Measurements from ENCODE around the gene GNB1. TPM values are rescaled to one million over a fixed set of nuclear protein-coding genes. Genes with fewer than 3 reads are reported as not detected.
"Not testable (repeated sequence)": the region's sequence is repeated elsewhere in the genome, so short reads cannot be mapped to it uniquely, and the experiment has no call there.

The GNB1 gene
- total and polyA plus RNA-seq, 2 experiments from 2014 or later = 134 to 175 TPM

DNA sequence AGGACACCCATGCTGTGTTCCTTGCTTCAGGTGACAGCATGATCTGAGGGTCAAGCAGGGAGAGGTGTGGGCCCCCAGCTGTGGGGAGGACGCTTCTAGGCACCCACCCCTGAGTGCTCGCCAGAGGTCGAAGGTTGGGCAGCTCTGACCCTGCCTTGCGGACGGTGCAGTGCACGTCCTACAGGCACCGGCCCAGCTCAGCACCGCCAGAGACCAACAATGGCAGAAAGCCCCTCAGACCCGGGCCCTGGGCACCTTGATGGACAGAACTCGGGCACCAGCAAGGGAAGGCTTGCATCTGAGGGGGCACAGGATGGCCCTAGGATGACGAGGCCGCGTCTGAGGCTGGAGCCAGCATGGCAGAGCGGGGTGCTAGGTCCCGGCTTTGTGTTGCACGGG, 137.3 kb downstream of the GNB1 start:
- Histone ChIP-seq H3K27me3 (no peaks in the 10 kb centered on the region), H2AFZ (no peak overlapping the region), H3K36me3 (replicated peaks; ENCODE audit: insufficient read depth, low read depth) (no peaks in the 10 kb centered on the region), H3K4me1 (ENCODE audit: insufficient read depth) (no peaks in the 10 kb centered on the region), H3K9me2 (replicated peaks; ENCODE audit: insufficient read depth) (no peaks in the 10 kb centered on the region), H3K9me3 (ENCODE audit: low read depth) (no peaks in the 10 kb centered on the region), H4K20me1 (ENCODE audit: insufficient read depth, poor library complexity, severe bottlenecking) (no peaks in the 10 kb centered on the region), H3K4me2 (no peak overlapping the region), H3K4me3 (no peak overlapping the region), H3K79me2 (peaks cover 8% of the 10 kb centered on the region), H3K27ac (no peak overlapping the region)
- 94% methylated on average over 16 of the region's 16 CpGs for WGBS (ENCODE audit: low lambda C conversion rate, missing lambda C conversion rate)
- DNase-seq (ENCODE audit: low spot score) = no peak
- TF ChIP-seq CTCF (IDR thresholded peaks at IDR 0.05; ENCODE audit: poor library complexity) = no peak
- no peak for TF ChIP-seq EZH2 (IDR thresholded peaks at IDR 0.05; ENCODE audit: borderline replicate concordance)
- no peak for TF ChIP-seq EZH2phosphoT487 (IDR thresholded peaks at IDR 0.05; ENCODE audit: low read depth, severe bottlenecking, unreplicated experiment)

GRCh38 chr1:1752636-1753606, 138.0 kb downstream of the GNB1 start:
- no peaks in the 10 kb centered on the region for H3K36me3 ChIP-seq (replicated peaks; ENCODE audit: insufficient read depth, low read depth)
- no peak overlapping the region for H2AFZ ChIP-seq
- H3K9me2 ChIP-seq (replicated peaks; ENCODE audit: insufficient read depth) = no peaks in the 10 kb centered on the region
- no peak overlapping the region for H3K4me3 ChIP-seq
- no peak for TF ChIP-seq CTCF (IDR thresholded peaks at IDR 0.05; ENCODE audit: poor library complexity)
- no peak for TF ChIP-seq EZH2phosphoT487 (IDR thresholded peaks at IDR 0.05; ENCODE audit: low read depth, severe bottlenecking, unreplicated experiment)
- no peak for TF ChIP-seq EZH2 (IDR thresholded peaks at IDR 0.05; ENCODE audit: borderline replicate concordance)
- no peak overlapping the region for H3K27ac ChIP-seq
- H4K20me1 ChIP-seq (ENCODE audit: insufficient read depth, poor library complexity, severe bottlenecking) = no peaks in the 10 kb centered on the region
- 92% methylated on average over 36 of the region's 37 CpGs for WGBS (ENCODE audit: low lambda C conversion rate, missing lambda C conversion rate)
- DNase-seq (ENCODE audit: low spot score) = no peak
- no peak overlapping the region for H3K4me2 ChIP-seq
- H3K27me3 ChIP-seq = no peaks in the 10 kb centered on the region
- no peaks in the 10 kb centered on the region for H3K4me1 ChIP-seq (ENCODE audit: insufficient read depth)
- peaks cover 2% of the 10 kb centered on the region for H3K79me2 ChIP-seq
- H3K9me3 ChIP-seq (ENCODE audit: low read depth) = no peaks in the 10 kb centered on the region

GRCh38 chr1:1752190-1752589, 138.7 kb downstream of the GNB1 start:
- no peaks in the 10 kb centered on the region for H3K79me2 ChIP-seq
- H3K4me2 ChIP-seq = no peak overlapping the region
- no peaks in the 10 kb centered on the region for H3K9me2 ChIP-seq (replicated peaks; ENCODE audit: insufficient read depth)
- no peaks in the 10 kb centered on the region for H3K9me3 ChIP-seq (ENCODE audit: low read depth)
- no peak overlapping the region for H2AFZ ChIP-seq
- no peak overlapping the region for H3K27ac ChIP-seq
- H3K4me1 ChIP-seq (ENCODE audit: insufficient read depth) = no peaks in the 10 kb centered on the region
- no peaks in the 10 kb centered on the region for H4K20me1 ChIP-seq (ENCODE audit: insufficient read depth, poor library complexity, severe bottlenecking)
- H3K36me3 ChIP-seq (replicated peaks; ENCODE audit: insufficient read depth, low read depth) = no peaks in the 10 kb centered on the region
- no peaks in the 10 kb centered on the region for H3K27me3 ChIP-seq
- no peak overlapping the region for H3K4me3 ChIP-seq
- WGBS (ENCODE audit: low lambda C conversion rate, missing lambda C conversion rate) = 95% methylated on average over 11 of the region's 11 CpGs
- DNase-seq (ENCODE audit: low spot score) = no peak
- TF ChIP-seq EZH2 (IDR thresholded peaks at IDR 0.05; ENCODE audit: borderline replicate concordance) = no peak
- no peak for TF ChIP-seq EZH2phosphoT487 (IDR thresholded peaks at IDR 0.05; ENCODE audit: low read depth, severe bottlenecking, unreplicated experiment)
- no peak for TF ChIP-seq CTCF (IDR thresholded peaks at IDR 0.05; ENCODE audit: poor library complexity)

DNA sequence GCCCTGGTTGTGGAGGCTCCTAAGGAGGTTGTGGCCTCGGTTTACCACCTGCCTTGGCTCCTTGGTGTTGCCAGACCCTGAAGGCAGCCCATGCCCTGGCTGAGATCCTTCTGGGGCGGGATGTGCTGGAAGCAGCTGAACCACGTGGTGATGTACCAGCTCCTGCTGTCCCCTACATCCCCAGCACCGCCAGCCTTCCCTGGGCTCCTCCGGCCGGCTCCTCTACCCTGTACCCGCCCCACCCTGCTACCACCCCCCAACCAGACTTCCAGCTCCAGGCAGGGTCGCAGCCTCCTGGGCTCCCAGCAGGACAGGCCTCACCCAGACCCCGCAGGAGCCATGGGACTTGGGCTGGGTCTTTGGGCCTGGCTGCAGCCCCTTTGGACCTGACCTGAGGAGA, 140.9 kb downstream of the GNB1 start:
- not testable (repeated sequence) for H3K9me2 ChIP-seq (replicated peaks; ENCODE audit: insufficient read depth); H4K20me1 ChIP-seq (ENCODE audit: insufficient read depth, poor library complexity, severe bottlenecking); H3K4me3 ChIP-seq; H3K4me2 ChIP-seq; DNase-seq (ENCODE audit: low spot score); H3K27ac ChIP-seq; H3K4me1 ChIP-seq (ENCODE audit: insufficient read depth); H3K36me3 ChIP-seq (replicated peaks; ENCODE audit: insufficient read depth, low read depth); H2AFZ ChIP-seq; H3K9me3 ChIP-seq (ENCODE audit: low read depth); H3K79me2 ChIP-seq; H3K27me3 ChIP-seq
- WGBS (ENCODE audit: low lambda C conversion rate, missing lambda C conversion rate) = 88% methylated on average over 5 of the region's 9 CpGs
